Measurements from ENCODE around the gene ERC1.
A peak's percentile ranks its signal among the peaks of the same experiment; 100 is the strongest.
"Not testable (repeated sequence)": the region's sequence is repeated elsewhere in the genome, so short reads cannot be mapped to it uniquely, and the experiment has no call there.

ERC1 gene

DNA sequence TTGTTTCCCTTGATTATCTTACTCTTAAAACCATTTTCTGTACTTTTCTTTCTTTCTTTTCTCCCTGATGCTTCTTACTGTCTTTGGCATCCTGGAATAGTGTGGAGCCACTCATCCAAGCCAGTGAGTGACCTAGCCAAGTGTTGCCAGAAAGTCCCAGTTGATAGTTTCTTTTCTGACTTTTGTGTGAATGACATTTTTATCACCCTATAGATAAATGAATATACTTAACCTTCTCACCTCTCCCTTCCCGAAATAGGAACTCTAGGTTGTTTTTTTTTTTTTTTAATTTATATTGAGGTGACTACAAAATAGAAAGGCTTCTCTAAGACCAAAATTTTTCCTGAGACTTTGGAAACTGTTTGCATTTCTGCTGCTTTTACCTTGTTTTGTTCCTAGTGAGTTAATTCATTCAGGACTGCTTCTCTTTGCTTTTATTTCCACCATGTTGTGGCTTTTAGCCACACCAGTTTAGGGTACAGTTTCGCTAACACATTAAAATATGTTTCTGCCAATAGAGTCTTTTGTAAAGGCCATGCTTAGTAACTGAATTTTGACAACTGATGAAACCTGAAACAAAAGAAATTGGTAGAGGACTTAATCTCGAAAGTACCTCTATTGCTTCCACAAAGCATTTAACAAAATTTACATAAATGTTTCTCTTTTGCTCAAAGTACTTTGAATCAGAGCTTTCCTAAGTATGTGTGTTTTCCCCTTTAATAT, 194.6 kb downstream of the ERC1 start:
- DNase-seq (ENCODE audit: low read depth, low spot score), result no peak

DNA sequence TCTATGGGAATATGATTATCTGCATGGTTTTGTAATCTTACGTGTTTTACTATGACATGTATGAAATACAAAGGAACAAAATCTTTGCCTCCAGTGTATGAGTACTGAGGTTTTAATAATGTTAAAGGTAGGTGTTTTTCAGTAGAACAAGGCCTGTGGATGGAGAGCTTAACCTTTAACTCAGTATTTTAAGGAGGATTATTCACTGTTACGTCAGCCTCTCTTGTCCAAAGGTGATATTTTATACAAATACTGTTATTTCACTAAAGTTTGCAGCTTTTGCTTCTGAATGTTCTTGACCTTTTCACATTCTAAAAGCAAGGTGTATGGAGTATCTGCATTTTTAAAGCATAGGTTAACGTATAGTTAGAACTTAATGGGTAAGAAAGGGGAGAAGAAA, 195.3 kb downstream of the ERC1 start:
- DNase-seq (ENCODE audit: low read depth, low spot score), result no peak

DNA sequence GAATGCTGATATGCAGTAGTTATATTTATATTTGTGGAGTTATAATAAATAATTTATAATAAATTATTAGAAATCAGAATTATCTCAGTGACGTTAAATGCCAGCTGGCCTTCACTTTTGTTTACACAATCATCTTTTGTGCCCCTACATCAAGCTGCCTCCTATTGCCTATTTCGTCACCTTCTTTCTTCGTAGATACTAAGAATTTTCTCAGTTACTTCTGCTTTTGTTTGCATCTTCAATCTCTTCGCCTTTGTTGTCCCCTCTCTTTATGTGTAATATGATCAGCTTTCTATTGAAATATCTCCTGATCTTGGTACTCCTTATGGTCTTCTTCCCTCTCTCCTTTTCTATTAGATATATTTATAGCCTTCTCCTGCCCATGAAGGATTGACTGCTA, 197.0 kb downstream of the ERC1 start:
- DNase-seq (ENCODE audit: low read depth, low spot score), result no peak

DNA sequence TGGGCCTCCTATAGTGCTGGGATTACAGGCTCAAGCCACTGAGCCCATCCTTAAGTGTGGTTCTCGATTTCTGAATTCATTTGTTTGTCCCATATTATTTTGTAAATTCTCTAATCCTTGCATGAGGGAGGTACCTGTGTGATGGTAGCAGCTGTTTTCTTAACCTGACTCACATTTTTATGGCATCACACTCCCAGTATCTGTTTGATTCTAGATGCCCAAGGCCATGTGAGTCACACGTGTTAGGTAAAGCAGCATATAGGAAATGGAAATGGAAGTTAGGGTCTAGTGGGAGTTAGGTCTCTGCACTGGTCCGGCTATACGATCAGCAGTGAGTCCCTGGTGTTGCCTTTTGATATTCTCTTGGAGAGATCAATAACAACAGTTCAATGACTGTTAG, 198.1 kb downstream of the ERC1 start:
- DNase-seq (ENCODE audit: low read depth, low spot score), result no peak

DNA sequence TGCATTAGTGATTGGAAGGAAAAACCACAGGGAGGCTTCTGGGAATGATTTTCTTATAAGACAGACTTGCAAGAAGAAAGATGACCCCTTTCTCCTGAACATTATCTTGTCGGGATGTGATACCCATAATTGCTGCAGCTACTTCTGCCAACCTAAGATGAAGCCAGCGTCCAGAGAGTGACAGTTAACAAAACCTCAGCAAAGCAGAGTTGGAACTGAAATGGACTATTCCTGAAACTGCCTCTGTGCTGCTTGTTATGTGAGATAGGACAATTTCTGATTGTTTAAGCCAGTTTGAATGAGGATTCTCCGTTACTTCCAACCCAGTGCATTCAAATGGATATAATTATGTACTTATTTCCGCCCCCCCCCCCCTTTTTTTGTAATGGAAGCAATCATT, 204.5 kb downstream of the ERC1 start:
- DNase-seq (ENCODE audit: low read depth, low spot score), result no peak

DNA sequence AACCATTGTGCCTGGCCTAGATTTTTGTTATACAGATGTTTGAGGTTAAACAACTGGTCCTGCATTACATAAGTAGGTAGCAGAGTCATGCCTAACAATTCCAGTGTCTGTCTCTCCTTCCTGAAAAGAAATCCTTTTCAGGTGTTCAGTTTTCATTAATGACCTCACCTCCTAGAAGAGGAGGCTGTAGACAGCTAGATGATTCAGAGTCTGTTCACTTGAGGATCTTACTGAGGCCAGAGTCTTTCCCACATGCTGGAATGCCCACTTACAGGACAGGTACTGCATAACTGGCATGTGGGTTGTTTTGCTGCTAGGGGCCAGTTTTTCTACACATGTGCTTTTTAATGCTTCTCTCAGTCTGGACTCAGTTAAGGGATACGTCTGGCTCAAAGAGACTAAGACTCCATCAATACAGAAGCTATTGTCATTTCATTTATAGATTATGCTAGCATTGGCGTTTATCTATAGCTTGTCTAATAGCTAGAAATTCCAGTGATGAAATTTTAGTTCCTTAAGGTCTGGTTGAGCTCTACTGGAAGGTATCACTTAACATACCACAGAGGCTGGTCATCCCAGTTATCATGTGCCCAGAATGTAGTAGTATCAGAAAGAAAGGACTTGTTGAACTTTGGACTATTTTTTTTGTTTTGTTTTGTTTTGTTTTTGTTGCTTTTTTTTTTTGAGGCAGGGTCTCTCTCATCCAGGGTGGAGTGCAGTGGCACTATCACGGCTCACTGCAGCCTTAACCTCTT, 206.4 kb downstream of the ERC1 start:
- DNase-seq (ENCODE audit: low read depth, low spot score), result no peak

DNA sequence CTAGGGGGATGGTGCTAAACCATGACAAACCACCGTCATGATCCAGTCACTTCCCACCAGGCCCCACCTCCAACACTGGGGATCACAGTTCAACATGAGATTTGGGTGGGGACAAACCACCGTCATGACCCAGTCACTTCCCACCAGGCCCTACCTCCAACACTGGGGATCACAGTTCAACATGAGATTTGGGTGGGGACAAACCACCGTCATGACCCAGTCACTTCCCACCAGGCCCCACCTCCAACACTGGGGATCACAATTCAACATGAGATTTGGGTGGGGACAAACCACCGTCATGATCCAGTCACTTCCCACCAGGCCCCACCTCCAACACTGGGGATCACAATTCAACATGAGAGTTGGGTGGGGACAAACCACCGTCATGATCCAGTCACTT, 207.8 kb downstream of the ERC1 start:
- DNase-seq (ENCODE audit: low read depth, low spot score), result not testable (repeated sequence)

DNA sequence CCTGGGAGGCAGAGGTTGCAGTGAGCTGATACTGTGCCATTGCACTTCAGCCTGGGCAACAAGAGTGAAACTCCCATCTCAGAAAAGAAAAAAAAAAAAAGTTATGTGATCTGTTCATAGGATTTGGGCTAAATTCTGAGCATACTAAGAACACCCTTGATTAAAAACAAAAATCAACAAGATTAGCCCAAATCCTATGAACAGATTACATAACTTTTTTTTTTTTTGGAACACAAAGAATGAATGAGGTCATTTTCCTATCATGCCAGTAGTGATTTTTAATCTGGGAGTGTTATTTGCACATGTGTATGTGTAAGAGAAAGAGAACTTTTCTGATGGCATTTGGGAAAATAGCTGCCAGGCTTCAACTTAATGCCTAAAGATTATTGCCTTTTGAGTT, 208.7 kb downstream of the ERC1 start:
- DNase-seq (ENCODE audit: low read depth, low spot score), result no peak

DNA sequence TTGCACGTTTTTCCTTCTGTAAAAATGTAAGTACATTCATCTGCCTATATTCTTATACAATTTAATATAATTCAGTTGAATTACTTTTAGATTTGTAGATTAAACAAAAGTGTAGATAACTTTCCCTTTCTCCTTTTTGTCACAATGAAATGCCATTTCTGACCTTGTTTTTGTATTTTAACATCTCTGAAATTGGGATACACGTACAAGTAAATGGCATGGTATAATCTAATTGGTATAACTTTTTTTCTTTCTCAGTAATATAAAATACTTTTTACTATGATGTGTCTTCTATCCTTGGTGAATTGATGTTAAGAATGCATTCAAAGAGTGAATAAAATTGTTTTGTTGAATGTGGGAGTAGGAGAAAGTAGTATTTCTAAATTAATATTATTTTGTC, 210.0 kb downstream of the ERC1 start:
- no peak for DNase-seq (ENCODE audit: low read depth, low spot score)

DNA sequence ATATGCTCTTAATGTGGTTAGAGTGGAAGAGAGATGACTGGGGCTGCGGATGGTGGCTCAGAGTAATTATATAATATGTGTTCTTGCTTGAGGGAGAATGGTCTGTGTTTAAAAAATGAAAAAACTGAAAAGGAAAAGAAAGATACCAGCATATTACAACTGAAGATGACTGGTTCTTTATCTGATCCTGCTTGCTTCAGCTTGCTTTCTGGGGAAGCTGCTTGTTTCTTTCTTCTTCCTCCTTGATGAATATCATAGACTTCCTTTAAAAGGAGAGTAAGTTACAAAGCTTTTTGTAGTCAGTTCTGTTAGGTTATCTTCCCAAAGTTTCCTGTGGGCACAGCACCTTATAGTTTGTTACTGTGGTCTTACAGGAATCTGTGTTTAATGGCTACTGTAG, 210.9 kb downstream of the ERC1 start:
- no peak for DNase-seq (ENCODE audit: low read depth, low spot score)

DNA sequence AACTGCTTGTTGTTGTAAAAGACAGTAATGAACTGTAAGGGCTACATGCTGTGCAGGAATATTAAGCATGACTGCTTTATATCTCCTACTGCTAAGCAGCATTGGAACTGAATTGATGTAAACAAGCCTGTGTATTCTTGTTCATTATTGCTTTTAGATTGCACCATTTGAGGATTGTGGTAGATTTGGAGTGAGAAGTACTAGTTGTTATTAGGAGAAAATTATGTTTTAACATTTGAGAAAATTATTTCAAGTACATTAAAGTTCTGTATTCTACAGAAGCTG, 212.7 kb downstream of the ERC1 start:
- no peak for DNase-seq (ENCODE audit: low read depth, low spot score)

DNA sequence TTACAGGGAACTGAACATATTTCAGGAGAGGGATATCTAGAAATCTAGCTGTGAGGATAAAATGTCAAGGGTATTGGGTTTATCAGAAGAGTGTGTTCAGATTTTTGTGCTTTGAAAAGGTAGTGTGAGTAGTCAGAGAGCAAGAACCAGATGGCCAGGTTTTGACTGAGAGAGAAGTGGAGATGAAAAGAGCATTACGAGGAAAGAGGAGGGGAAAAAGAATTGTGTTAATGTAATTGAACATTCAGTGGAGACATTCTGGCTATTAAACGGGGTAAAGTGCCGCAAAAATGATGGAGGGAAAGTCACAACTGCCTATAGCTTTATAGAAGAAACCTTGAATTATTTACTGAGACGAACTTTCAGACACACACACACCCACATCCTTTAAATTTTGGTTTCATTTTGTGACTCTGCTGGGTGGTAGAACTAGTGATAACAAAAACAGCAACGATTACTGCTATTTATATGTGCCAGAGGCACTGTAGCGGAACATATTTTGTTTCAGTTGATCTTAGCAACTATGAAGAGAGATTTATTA, 213.6 kb downstream of the ERC1 start:
- DNase-seq (ENCODE audit: low read depth, low spot score), result no peak

DNA sequence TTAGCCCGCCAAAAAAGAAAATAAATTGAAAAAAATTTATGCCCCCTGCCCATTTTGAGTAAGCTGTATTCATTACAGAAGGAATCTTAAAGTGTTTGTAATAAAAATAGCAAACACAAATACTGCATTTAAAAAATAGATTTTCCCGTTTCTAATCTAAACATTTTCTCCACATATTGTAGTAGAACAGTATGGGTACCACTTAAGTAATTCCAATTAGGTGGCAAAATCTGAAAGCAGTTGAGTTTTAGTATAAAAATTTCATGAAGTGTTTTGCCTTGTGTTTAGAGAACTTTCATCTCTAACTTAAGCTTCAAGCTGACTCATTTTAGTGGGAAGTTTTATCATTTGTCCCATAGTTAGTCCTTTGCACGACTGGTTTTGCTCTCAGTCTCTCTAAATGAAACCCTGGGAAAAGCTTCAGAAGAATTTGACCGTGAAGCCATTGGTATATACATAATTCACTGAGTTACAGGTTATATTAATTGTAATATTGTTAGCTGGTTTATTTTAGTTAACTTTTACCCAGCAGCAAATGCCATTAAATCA, 214.6 kb downstream of the ERC1 start:
- DNase-seq (ENCODE audit: low read depth, low spot score), result no peak

DNA sequence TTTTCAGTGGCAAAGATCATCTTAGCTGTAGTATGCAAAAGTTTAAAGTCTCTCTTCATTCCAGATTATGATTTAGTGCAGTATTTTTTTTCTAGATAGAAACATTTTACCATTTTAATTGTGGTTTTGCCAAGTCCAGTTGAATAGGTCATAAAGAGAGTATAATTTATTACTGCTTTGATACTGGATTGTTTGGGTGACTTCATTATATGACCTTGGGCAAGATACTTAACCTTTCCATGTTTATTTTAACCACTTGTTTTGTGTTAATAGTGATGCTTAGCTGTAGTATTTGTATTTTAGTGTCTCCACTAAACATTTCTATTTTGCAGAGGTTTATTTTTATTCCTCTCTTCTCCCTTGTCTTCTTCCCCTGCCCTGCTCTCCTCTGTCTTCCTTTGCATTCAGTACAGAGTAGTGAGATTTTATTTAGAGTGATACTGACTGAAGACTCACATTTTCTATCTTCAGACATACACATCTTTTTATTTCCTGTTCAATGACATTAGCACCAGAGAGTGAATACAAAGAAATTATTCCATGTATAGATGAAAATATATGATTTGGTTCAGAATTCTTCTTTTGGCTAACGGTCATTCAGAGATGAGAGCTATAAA, 215.2 kb downstream of the ERC1 start:
- DNase-seq (ENCODE audit: low read depth, low spot score), result no peak

DNA sequence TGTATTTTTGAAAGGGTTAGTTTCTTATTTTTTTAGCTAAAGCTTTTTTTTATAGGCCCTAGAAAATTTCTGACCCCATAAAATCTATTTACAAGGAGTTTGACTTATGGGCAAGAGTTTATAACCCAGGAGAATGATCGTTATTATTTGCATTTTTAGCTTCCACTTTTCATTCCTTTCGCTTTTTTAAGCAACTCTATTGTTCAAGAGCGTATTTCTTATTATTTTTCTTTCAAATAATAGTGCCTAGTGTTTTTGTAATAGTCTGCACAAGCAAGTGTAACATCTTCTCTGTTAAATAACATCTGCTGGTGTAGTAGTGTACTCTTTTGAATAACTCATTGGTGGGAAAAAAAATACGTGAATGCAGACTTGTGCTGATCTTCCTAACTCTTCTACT, 216.3 kb downstream of the ERC1 start:
- DNase-seq (ENCODE audit: low read depth, low spot score), result no peak

DNA sequence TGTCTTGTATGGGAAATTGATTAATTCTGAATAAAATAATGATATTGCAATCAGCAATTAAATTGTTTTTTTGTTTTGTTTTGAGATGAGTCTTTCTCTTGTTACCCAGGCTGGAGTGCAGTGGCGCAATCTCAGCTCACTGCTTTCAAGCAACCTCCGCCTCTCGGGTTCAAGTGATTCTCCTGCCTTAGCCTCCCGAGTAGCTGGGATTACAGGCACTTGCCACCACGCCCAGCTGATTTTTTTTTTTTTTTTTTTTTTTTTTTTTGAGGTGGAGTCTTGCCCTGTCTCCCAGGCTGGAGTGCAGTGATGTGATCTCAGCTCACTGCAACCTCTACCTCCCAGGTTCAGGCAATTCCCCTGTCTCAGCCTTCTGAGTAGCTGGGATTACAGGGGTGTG, 217.7 kb downstream of the ERC1 start:
- DNase-seq (ENCODE audit: low read depth, low spot score), result not testable (repeated sequence)

DNA sequence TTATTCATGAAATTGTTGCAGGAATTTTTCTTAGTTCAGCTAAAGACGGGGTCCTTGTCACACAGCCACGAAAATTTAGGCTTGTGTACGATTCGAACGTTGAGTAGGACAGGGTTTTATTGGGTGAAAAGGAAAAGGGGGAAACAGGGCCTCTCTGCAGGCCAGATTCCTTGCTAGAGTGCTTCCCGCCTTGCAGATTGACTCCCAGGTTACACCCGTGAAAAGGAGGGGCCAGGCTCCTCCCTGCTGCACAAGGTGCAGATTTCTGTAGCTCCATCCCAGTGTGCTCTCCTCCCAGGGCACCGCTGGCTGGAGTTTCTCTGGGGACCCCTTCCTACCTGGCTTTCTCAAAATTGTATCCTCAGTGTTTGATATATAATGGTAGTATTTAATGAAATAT, 221.5 kb downstream of the ERC1 start:
- peak; percentile 14 for DNase-seq (ENCODE audit: low read depth, low spot score)

DNA sequence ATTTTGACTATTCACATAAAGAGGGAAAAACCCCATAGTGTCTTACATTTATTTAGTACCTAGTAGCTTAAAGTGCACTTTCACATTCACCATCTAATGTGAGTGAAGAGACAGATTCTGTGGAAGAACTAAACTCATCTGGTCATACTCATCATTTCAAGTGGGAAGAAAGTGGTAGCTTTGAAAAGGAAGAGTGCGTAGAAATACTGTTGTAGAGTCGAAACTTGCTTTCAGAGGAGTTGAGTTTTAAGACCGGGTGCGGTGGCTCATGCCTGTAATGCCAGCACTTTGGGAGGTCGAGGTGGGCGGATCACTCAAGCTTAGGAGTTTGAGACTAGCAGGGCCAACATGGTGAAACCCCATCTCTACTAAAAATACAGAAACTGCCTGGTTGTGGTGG, 222.2 kb downstream of the ERC1 start:
- no peak for DNase-seq (ENCODE audit: low read depth, low spot score)

DNA sequence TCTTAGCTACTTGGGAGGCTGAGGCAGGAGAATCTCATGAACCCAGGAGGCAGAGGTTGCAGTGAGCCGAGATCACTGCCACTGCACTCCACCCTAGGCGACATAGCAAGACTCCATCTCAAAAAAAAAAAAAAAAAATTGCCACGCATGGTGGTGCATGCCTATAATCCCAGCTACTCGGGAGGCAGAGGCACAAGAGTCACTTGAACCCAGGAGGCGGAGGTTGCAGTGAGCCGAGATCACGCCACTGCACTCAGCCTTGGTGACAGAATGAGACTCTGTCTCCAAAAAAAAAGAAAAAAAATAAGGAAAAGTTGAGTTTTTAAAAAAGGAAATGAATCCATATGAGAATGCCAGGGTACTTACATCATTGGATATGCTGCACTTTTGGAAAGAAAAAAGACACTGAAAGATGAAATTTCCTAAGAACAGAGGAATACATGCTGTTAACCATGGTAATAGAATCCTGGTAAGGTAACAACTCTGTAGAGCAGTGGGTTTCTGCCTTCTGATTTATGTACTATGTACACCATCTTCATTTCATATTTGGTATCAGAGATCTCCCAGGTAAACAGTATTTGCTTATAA, 222.7 kb downstream of the ERC1 start:
- DNase-seq (ENCODE audit: low read depth, low spot score), result no peak

DNA sequence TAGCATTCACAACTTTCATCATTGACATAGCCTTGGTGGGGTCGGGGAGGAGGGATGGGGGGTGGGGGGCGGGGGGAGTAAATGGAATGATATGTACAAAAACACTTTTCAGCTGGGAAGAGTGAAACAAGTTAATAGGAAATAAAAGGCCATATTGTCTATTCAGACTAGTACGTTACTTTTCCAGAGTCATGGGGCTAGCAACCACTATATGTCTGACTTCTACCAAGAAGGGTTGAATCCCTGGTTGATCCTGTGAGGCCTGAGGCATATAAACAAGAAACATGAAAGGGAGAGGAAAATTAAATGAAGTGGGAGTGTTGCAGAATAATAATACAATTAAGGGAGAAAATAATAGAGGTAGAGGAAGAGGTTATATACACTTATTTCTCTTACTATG, 225.5 kb downstream of the ERC1 start:
- no peak for DNase-seq (ENCODE audit: low read depth, low spot score)

DNA sequence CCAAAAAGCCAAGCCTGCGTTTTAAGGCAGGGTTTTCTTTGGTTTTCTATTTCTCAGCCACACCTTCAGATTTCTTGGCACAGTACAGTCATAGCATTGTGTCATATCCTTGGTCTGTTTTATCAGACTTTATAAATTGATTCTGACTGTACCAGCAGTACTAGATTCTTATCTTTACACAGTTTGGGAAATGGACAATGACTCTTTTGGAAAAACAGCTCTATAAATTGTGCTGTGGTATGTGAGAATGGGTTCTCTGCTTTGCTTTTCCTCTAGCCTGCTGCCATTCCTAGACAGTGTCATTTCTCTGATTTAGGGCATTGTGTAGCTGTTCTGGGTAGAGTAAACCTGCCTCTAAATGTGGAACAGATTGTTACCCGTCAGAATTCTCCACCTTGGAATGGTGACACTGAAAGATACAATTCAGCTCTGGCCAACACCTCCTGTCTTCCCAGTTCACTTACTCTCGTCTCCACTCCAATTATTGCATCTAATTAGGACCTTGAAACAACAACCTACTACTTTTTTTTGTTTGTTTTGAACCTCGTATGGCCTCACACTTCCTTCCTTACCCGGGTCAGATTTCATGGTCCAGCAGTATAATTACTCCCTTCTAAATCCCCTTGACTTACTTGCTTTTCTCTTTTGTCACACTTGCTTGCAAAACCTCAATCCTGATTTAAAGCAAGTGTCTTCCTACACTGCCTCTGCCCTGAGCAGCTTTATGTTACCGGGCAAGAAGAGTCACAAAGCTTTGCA, 226.3 kb downstream of the ERC1 start:
- DNase-seq (ENCODE audit: low read depth, low spot score), result no peak

DNA sequence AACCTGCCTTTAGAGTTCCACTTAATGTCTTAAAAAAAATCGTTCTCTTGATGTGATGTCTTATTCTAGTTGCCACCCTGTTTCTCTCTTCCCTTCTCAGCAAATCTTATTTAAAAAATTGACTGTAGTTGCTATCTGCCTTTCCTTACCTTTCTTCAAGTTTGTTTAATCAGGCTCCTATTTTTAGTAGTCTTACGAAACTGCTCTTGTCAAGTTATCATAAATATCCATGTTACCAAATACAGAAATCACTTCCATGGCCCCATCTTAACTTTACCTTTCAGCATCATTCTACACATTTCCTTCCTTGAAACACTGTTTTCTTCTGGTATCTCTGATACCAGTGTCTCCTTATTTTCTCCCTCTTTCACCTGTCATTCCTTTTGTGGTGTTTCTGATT, 227.3 kb downstream of the ERC1 start:
- DNase-seq (ENCODE audit: low read depth, low spot score), result no peak

Measured in ELF-1 (cell line).